HG03097 (cell line): ENCODE measurements around the gene ABCA2.

Experiments
- ATAC-seq: cut with Tn5 transposase; IDR thresholded peaks from one replicate; pipeline ENCODE4 v1.9.1; 2021; ENCODE audit not compliant: unreplicated experiment, low FRiP score

Gene ABCA2

GRCh38 chr9:136982232-136983051 lies 45.6 kb downstream of the ABCA2 start, which contains the start of gene LCNL1:
LCNL1 (plus strand) TSS chr9:136982993; CDS start chr9:136983587, 594 bp downstream.
- ATAC-seq: no peak

- ATAC-seq: no peak
Measured at GRCh38 chr9:136981588-136982231, 46.3 kb downstream of the ABCA2 start.

GRCh38 chr9:136980669-136981478 lies 47.2 kb downstream of the ABCA2 start:
- ATAC-seq: no peak

- ATAC-seq: no peak
Measured at GRCh38 chr9:136979769-136980587, 48.1 kb downstream of the ABCA2 start.

GRCh38 chr9:136978865-136979544 lies 49.0 kb downstream of the ABCA2 start:
- ATAC-seq: no peak

GRCh38 chr9:136978073-136978864 lies 49.8 kb downstream of the ABCA2 start:
- no peak for ATAC-seq

- no peak for ATAC-seq
Measured at GRCh38 chr9:136977649-136978072, 50.4 kb downstream of the ABCA2 start.

- no peak for ATAC-seq
Measured at GRCh38 chr9:136977223-136977622, 50.8 kb downstream of the ABCA2 start, which contains the start of gene PTGDS. PTGDS (plus strand) TSS chr9:136977504; CDS start chr9:136977579, 75 bp downstream.

- ATAC-seq: no peak
Measured at GRCh38 chr9:136975644-136976043, 52.4 kb downstream of the ABCA2 start.

- no peak for ATAC-seq
Measured at GRCh38 chr9:136974817-136975535, 53.1 kb downstream of the ABCA2 start.

GRCh38 chr9:136973618-136974617 lies 54.1 kb downstream of the ABCA2 start:
- ATAC-seq: no peak

- ATAC-seq: no peak
Measured at GRCh38 chr9:136972743-136973142, 55.3 kb downstream of the ABCA2 start.

- ATAC-seq: no peak
Measured at GRCh38 chr9:136972335-136972734, 55.7 kb downstream of the ABCA2 start.

GRCh38 chr9:136971746-136972145 lies 56.3 kb downstream of the ABCA2 start:
- no peak for ATAC-seq

GRCh38 chr9:136970361-136970760 lies 57.7 kb downstream of the ABCA2 start:
- ATAC-seq: no peak

GRCh38 chr9:136969774-136970173 lies 58.3 kb downstream of the ABCA2 start:
- ATAC-seq: no peak

- ATAC-seq: no peak
Measured at GRCh38 chr9:136969150-136969549, 58.9 kb downstream of the ABCA2 start.
